GM18526 (cell line): Measurements from ENCODE around the gene LCNL1.

Experiments
- POLR2A ChIP-seq: IDR thresholded peaks from 3 replicates; pipeline ENCODE4 v1.6.1; 2011; ENCODE audit not compliant: insufficient read length; ENCODE audit errors: extremely low read depth

The LCNL1 gene

GRCh38 chr9:136944212-136944518 lies 38.6 kb upstream of the LCNL1 start:
- no peak for TF ChIP-seq POLR2A

- TF ChIP-seq POLR2A: peak; percentile 76
Measured at GRCh38 chr9:136944519-136945332, 38.1 kb upstream of the LCNL1 start, which contains the start of the genes C8G and FBXW5. C8G (plus strand) TSS chr9:136945243; CDS start chr9:136945321, 78 bp downstream. FBXW5 (minus strand) TSS chr9:136944738; CDS start chr9:136944083, 655 bp downstream.

- TF ChIP-seq POLR2A: no peak
Measured at GRCh38 chr9:136945333-136946227, 37.2 kb upstream of the LCNL1 start.

- TF ChIP-seq POLR2A: no peak
Measured at GRCh38 chr9:136946228-136947027, 36.4 kb upstream of the LCNL1 start.

GRCh38 chr9:136947028-136947891 lies 35.5 kb upstream of the LCNL1 start:
- no peak for TF ChIP-seq POLR2A

GRCh38 chr9:136947955-136948510 lies 34.8 kb upstream of the LCNL1 start:
- TF ChIP-seq POLR2A: no peak

- TF ChIP-seq POLR2A: no peak
Measured at GRCh38 chr9:136949239-136949816, 33.5 kb upstream of the LCNL1 start.

- peak; percentile 73 for TF ChIP-seq POLR2A
Measured at GRCh38 chr9:136949817-136950655, 32.8 kb upstream of the LCNL1 start.

GRCh38 chr9:136950656-136951276 lies 32.0 kb upstream of the LCNL1 start:
- no peak for TF ChIP-seq POLR2A

- no peak for TF ChIP-seq POLR2A
Measured at GRCh38 chr9:136951541-136952320, 31.1 kb upstream of the LCNL1 start, which contains the start of gene LCN12. LCN12 (plus strand) TSS chr9:136952273; CDS start chr9:136952328, 55 bp downstream.

GRCh38 chr9:136952321-136952850 lies 30.4 kb upstream of the LCNL1 start:
- TF ChIP-seq POLR2A: no peak
